Measurements from ENCODE around the gene LRRC52.

The LRRC52 gene

DNA sequence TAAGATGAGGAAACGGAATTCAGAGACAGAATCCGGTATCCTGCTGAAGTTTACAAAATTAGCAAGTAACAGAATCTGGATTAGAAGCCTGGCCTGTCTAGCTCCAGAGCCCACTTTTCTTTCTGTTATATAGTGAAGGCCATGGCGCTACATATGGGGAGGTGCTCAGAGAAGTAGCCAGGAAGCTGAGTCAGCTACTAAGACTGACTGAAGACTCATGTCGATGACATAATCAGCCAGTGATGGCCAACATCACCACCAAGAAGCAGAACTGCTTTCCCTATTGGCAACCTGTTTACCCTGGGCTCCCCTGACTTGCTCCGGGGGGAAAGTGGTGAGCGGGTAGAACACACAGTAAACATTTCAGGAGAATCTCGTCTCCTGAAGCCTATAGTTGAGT lies 18.8 kb downstream of the LRRC52 start:
- TF ChIP-seq, protein P1, sequence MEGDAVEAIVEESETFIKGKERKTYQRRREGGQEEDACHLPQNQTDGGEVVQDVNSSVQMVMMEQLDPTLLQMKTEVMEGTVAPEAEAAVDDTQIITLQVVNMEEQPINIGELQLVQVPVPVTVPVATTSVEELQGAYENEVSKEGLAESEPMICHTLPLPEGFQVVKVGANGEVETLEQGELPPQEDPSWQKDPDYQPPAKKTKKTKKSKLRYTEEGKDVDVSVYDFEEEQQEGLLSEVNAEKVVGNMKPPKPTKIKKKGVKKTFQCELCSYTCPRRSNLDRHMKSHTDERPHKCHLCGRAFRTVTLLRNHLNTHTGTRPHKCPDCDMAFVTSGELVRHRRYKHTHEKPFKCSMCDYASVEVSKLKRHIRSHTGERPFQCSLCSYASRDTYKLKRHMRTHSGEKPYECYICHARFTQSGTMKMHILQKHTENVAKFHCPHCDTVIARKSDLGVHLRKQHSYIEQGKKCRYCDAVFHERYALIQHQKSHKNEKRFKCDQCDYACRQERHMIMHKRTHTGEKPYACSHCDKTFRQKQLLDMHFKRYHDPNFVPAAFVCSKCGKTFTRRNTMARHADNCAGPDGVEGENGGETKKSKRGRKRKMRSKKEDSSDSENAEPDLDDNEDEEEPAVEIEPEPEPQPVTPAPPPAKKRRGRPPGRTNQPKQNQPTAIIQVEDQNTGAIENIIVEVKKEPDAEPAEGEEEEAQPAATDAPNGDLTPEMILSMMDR (IDR thresholded peaks at IDR 0.05): no peak
- intact Hi-C loops (cut with DNase I; ENCODE audit: low total_unique reads): no loop called here
- no peaks in the 10 kb centered on the region for H3K4me1 ChIP-seq
- no peaks in the 10 kb centered on the region for H3K9me3 ChIP-seq
- peaks cover 0 to 4% of the 10 kb centered on the region in 2 donors for H3K27me3 ChIP-seq
- no peak overlapping the region for H3K27ac ChIP-seq
- no peak overlapping the region for H3K4me3 ChIP-seq
- H3K36me3 ChIP-seq: no peaks in the 10 kb centered on the region
- no peak for DNase-seq

DNA sequence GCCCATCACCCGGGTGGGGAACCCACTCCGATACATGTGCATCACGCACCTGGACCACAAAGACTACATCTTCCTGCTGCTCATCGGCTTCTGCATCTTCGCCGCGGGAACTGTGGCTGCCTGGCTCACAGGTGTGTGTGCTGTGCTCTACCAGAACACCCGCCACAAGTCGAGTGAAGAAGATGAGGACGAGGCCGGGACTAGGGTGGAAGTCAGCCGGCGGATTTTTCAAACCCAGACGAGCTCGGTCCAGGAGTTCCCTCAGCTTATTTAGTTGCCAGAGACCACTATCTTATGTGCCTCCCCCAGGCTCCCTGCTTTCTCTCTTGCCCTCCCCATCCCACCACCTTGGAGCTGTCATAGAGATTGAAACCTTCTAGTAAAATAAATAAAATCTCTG lies 19.8 kb downstream of the LRRC52 start:
- no peaks in the 10 kb centered on the region for H3K9me3 ChIP-seq
- H3K27ac ChIP-seq: no peak overlapping the region
- H3K4me3 ChIP-seq: no peak overlapping the region
- intact Hi-C loops (cut with DNase I; ENCODE audit: low total_unique reads): no loop called here
- peaks cover 0 to 8% of the 10 kb centered on the region in 2 donors for H3K27me3 ChIP-seq
- no peaks in the 10 kb centered on the region for H3K4me1 ChIP-seq
- no peaks in the 10 kb centered on the region for H3K36me3 ChIP-seq
- TF ChIP-seq, protein P1 (IDR thresholded peaks at IDR 0.05): no peak
- DNase-seq: no peak

GRCh38 chr1:165564561-165564960 lies 20.8 kb downstream of the LRRC52 start:
- no peak for DNase-seq
- no peak overlapping the region for H3K4me3 ChIP-seq
- peaks cover 0 to 10% of the 10 kb centered on the region in 2 donors for H3K27me3 ChIP-seq

DNA sequence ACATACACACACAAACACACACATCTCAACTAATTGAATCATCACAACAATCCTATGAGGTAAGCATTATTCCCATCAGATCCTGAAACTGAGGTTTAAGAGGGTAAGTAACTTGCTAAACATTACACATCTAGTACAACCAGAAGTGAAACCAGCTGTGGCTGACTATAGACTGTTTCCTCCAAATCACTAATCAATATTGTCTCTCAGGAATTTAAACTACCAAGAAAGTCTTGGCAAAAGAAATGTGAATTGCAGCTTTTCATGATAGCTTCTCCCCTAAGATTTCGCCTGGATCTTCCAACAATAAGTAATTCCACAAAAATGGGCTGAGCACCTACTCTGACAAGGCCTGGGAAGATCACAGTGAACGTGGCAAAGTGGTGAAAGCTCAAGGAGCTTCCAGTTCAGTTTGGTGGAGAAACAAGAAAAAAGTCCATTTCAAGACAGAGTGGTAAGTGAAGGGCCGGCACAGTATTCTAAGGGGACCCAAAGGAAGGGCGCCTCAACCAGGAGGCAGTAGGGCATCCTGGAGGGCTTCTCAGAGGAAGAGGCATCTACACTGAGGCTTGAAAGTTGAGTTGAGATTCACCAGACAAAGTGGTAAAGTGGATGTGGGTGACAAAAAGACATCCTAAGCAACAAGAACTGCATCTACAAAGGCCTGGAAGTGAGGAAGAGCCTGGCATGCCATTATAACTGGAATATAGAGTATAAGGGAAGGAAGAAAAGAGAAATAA lies 22.1 kb downstream of the LRRC52 start:
- TF ChIP-seq, protein P1 (IDR thresholded peaks at IDR 0.05): no peak

More at GRCh38 chr1:165564561-165564960, 20.8 kb downstream of the LRRC52 start:
- TF ChIP-seq, protein P1 (IDR thresholded peaks at IDR 0.05): no peak
- intact Hi-C loops (cut with DNase I; ENCODE audit: low total_unique reads): no loop called here
- Histone ChIP-seq H3K27ac (no peak overlapping the region), H3K36me3 (no peaks in the 10 kb centered on the region), H3K9me3 (no peaks in the 10 kb centered on the region), H3K4me1 (no peaks in the 10 kb centered on the region)

DNA sequence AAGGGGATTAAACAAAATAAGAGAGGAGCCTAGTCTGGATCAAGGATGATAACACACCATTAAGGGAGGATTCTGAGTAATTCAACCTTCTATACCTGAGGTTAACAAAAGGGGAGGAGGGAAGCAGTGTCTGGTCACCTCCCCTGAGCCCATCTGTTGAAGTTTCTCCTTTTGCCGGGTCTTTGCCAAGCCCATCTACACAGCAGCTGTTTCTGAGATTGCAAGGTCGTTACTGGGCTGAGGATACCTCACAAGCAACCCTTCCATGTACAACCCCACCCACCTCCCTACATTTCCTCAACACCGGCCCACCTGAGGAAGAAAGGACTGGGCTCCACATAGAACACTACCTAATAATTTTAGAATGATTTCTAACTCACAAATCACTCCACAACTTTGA lies 26.3 kb downstream of the LRRC52 start:
- Histone ChIP-seq H3K4me3 (no peak overlapping the region), H3K27ac (no peak overlapping the region), H3K36me3 (no peaks in the 10 kb centered on the region), H3K4me1 (no peaks in the 10 kb centered on the region), H3K27me3 (peaks cover 0 to 9% of the 10 kb centered on the region in 2 donors), H3K9me3 (no peaks in the 10 kb centered on the region)
- DNase-seq: no peak
- intact Hi-C loops (cut with DNase I; ENCODE audit: low total_unique reads): no loop called here
- TF ChIP-seq, protein P1 (IDR thresholded peaks at IDR 0.05): no peak

More for the DNA sequence above, 22.1 kb downstream of the LRRC52 start:
- Histone ChIP-seq H3K4me3 (no peak overlapping the region), H3K27me3 (peaks cover 0 to 9% of the 10 kb centered on the region in 2 donors), H3K4me1 (no peaks in the 10 kb centered on the region), H3K36me3 (no peaks in the 10 kb centered on the region), H3K9me3 (no peaks in the 10 kb centered on the region), H3K27ac (no peak overlapping the region)
- intact Hi-C loops (cut with DNase I; ENCODE audit: low total_unique reads): no loop called here
- no peak for DNase-seq
